ENCODE measurements around the gene TP53I3.

The TP53I3 gene, protein sequence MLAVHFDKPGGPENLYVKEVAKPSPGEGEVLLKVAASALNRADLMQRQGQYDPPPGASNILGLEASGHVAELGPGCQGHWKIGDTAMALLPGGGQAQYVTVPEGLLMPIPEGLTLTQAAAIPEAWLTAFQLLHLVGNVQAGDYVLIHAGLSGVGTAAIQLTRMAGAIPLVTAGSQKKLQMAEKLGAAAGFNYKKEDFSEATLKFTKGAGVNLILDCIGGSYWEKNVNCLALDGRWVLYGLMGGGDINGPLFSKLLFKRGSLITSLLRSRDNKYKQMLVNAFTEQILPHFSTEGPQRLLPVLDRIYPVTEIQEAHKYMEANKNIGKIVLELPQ

DNA sequence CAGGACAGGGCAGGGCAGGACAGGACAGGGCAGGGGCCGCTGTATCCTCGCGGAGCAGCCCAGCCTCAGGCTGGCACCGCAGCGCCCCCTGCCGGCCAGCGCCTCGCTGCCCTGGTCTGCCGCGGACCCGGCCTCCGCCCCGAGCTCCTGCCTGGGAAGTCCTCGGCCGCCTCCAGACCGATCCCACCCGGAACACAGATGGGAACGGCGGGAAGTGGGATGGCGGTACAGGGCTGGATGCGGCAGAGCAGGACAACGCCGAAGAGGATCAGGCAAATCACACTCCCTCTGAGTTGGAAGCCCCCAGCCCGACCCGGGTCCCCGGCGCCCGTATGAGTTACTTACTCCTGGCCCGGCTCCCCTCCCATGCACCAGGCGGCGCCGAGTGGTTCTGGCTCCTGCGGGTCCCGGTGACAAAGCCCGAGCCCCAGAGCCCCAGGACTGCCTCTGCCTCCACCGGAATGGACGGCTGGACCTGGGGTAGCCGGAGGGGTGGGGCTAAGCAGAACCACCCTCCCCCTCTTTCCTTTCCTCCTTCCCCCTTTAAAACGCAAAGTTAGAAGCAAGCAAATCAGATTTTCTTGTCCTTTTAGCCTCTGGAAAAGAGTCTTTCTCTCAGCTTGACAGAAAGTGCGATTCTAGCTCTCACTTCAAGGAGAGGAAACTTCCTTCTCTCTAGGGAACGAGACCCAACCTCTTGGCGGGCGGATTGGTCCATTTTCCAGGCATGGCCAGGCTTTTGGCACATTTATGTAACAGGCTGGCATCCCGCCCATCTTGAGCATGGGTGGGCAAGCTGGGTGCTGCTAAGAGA lies at the start of gene TP53I3:
Gene TP53I3 (minus strand): TSS at position 449 of the 814 bp plus-strand sequence. CDS start 508 bp downstream, outside the sequence.
- no peak for TF ChIP-seq JUND (IDR thresholded peaks at IDR 0.05; ENCODE audit: low read depth)
- peak; percentile 61 to 89 for DNase-seq (ENCODE audit: low read depth in 1 of 2, low spot score in 1 of 2)
- in situ Hi-C loops (cut with HindIII; ENCODE audit: low pct_unique_long_range_greater_than_20kb, low sequenced_read_pairs): no loop called here

DNA sequence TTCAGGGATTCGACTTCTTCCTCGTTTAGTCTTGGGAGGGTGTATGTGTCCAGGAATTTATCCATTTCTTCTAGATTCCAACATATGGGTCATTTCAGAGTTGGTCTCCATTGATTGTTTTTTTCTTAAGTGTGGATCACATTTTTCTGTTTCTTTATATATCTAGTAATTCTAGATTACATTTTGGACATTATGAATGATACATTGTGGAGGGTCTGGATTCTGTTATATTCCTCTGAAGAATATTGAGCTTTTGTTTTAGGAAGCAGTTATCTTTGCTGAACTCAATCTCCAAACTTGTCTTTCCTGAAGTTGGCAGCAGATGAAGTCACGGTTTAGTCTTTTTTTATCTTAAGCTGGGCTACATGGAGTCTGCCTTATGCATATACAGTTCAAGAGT lies 47.9 kb upstream of the TP53I3 start:
- in situ Hi-C loops (cut with HindIII; ENCODE audit: low pct_unique_long_range_greater_than_20kb, low sequenced_read_pairs): no loop called here
- no peak for TF ChIP-seq JUND (IDR thresholded peaks at IDR 0.05; ENCODE audit: low read depth)
- DNase-seq (ENCODE audit: low read depth in 1 of 2, low spot score in 1 of 2): no peak

DNA sequence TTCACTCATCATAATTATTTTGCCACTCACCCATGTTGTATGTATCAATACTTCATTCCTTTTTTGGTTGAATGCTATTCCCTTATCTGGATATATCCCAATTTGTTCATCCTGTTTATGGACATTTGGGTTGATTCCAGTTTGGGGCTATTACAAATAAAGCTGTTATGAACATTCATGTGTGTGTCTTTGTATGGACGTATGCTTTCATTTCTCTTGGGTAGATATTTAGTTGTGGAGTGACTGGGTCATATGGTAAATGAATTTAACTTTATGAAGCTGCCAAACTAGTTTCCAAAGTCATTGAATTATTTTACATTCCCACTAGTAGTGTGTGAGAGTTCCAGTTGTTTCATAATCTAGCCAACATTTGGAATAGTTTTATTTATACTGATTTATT lies 41.3 kb upstream of the TP53I3 start:
- no peak for TF ChIP-seq JUND (IDR thresholded peaks at IDR 0.05; ENCODE audit: low read depth)
- no peak for DNase-seq (ENCODE audit: low read depth in 1 of 2, low spot score in 1 of 2)

DNA sequence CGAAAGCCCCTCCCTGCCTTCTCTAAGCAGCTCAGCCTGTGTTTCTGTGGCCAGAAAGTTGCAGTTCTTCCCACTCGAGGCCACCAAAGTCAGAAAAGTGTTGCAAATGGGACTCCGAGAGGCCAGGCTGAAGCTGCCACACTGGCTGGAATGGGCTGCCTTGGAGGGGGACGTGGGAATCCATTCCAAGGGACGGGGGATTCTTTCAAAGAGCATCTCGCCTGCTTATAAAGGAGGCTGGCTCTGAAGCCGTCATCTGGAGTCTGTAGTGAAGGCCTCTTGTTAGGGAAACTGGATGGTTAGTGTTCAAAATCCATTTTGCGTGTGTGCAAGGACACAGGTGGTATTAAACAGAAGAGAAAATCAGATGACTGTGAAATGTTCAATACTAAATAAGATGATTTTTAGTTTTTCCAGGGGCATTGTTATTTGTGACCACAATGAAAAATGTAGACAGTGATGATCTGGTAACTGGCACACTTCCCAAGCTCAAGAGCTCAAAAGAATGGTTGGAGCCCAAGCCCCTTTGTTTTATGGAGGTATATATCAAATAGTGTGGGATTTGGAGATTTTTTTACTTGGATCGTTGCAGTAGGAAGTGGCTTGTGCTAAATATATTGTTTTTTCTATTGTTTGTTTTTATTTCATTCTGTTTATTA lies 39.4 kb upstream of the TP53I3 start:
- in situ Hi-C loops (cut with HindIII; ENCODE audit: low pct_unique_long_range_greater_than_20kb, low sequenced_read_pairs): no loop called here
- DNase-seq (ENCODE audit: low read depth in 1 of 2, low spot score in 1 of 2): peak in 1 of 2 experiments; percentile 7
- TF ChIP-seq JUND (IDR thresholded peaks at IDR 0.05; ENCODE audit: low read depth): no peak

More for the DNA sequence above, 41.3 kb upstream of the TP53I3 start:
- in situ Hi-C loops (cut with HindIII; ENCODE audit: low pct_unique_long_range_greater_than_20kb, low sequenced_read_pairs): no loop called here

DNA sequence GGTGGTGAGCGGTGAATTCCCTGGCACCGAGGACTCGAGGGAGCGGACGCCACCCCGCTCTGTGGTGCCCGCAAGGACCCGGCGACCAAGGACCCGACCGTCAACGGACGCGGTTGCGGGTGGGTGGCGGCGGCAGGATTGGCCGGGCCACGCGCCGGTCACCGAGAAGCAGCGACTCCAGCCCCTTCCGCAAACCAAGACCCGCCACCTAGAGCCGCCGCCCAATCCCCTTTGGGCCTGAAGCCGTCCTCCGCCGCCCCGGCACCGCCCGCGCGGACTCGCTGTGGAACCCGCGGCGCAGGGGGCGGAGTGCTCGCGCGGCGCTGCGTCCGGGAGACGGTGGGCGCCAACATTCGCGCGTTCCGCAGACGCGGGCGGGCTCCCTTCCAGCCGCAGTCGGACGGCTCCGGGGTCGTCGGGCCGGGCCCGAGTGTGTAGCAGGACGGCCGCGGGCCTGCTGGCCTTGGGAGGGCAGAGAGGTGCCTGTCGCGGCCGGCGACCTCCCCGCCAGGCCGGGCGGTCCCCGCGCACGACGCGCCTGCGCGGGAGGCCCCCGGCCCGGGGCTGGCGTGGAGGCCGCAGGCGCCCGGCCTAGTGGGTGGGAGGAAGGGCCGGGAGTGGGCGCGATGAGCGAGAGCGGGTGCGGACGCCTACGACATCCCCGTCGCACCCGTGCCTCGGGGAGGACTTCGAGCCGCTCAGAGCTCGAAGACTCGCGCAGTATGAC lies 38.7 kb upstream of the TP53I3 start, which contains the start of the genes FAM228B and PFN4:
Gene FAM228B (plus strand): TSS at position 275 of the 727 bp plus-strand sequence. CDS start 893 bp downstream, outside the sequence.
Gene PFN4 (minus strand): TSS at position 140 of the 727 bp plus-strand sequence. CDS start 799 bp downstream, outside the sequence.
- in situ Hi-C loops (cut with HindIII; ENCODE audit: low pct_unique_long_range_greater_than_20kb, low sequenced_read_pairs): no loop called here
- peak; percentile 89 to 92 for DNase-seq (ENCODE audit: low read depth in 1 of 2, low spot score in 1 of 2)
- TF ChIP-seq JUND (IDR thresholded peaks at IDR 0.05; ENCODE audit: low read depth): no peak

DNA sequence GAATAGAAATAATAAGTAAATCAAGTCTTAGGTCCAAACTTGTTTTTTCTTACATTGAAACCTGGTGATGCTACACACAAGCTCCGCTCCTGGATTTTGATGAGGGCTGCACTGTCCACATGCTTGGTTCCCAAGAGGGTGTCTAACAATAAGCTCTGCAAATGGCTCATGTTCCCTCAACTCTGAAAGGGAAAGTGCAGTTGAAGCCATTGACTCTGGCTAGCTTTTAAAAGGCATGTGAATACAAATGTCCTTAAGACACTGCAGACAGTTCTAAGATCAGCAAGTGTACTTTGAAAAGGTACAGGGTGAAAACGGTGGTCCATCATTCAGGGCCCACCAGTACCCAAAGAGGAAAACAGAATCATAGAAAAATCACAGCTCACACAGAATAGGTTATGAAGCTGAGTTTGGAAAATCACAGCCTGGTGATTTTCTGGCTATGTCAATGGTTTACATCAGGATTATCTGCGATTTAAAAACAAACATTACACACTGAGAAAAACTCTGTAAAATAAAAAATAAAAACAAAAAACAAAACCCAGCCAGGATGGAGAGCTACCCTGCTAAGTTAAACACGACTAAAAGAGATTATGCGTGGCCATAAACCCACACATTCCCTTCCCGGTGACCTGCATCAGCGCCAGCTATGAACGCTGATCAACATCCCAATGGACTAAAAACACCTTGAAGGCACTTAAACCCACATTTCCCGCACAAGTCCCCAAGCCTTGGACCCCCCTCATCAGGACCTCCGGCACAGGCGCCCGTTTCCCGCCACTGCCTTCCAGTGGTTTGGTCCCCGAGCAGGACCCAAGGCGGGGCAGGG lies 37.9 kb upstream of the TP53I3 start:
- in situ Hi-C loops (cut with HindIII; ENCODE audit: low pct_unique_long_range_greater_than_20kb, low sequenced_read_pairs): no loop called here
- no peak for DNase-seq (ENCODE audit: low read depth in 1 of 2, low spot score in 1 of 2)
- no peak for TF ChIP-seq JUND (IDR thresholded peaks at IDR 0.05; ENCODE audit: low read depth)

DNA sequence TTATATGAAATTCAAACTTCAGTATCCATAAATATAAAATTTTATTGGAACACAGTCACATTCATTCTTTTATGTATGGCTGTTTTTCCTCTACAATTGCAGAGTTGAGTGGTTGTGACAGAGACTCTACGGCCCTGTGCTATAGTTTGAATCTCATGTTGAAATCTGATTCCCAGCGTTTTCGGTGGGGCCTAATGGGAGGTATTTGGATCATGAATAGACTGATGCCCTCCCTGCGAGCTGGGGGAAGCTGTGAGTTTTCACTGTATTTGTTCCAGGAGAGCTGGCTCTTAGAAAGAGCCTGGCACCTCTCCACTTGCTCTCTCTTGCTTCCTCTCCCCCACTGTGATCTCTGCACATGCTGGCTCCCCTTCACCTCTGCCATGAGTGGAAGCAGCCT lies 36.8 kb upstream of the TP53I3 start:
- TF ChIP-seq JUND (IDR thresholded peaks at IDR 0.05; ENCODE audit: low read depth): no peak
- in situ Hi-C loops (cut with HindIII; ENCODE audit: low pct_unique_long_range_greater_than_20kb, low sequenced_read_pairs): no loop called here

DNA sequence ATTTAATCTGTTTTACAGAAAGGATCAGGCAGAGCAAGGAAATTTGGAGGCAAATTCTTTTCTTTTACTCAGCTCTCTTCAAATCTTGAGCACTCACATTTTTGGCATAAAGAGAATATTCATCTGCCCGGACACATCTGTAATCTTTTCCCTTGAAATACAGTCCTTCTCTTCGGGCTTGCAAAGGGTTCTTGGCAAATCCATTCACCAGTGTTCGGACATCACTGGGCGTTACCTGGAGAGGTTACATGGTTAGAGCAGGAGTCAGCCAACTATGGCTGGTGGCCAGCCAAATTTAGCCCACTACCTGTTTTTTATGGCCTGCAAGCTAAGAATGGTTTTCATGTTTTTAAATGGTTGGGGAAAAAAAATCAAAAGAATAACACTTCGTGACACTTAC lies 36.4 kb upstream of the TP53I3 start:
- DNase-seq (ENCODE audit: low read depth in 1 of 2, low spot score in 1 of 2): no peak
- no peak for TF ChIP-seq JUND (IDR thresholded peaks at IDR 0.05; ENCODE audit: low read depth)
- in situ Hi-C loops (cut with HindIII; ENCODE audit: low pct_unique_long_range_greater_than_20kb, low sequenced_read_pairs): no loop called here

More for the DNA sequence above, 36.8 kb upstream of the TP53I3 start:
- no peak for DNase-seq (ENCODE audit: low read depth in 1 of 2, low spot score in 1 of 2)

DNA sequence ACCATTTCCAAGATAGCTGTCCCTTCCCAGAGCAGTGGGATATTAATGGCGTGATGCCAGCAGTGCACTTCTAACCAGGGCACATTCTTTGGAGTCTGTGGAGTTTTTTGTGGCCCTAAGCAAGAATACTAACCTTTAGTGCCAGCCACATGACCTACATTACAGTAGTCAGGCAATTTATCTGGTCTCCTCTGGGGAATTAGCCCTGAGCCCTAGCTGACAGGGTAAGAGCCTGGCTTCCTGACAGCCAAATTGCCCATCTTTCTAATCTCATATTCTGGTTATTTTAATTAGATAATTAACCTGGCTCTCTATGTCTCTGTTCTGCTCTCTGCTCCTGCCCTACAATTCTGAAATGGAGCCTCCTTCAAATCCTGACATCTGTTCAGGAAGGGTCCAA lies 33.3 kb upstream of the TP53I3 start:
- no peak for DNase-seq (ENCODE audit: low read depth in 1 of 2, low spot score in 1 of 2)
- in situ Hi-C loops (cut with HindIII; ENCODE audit: low pct_unique_long_range_greater_than_20kb, low sequenced_read_pairs): no loop called here
- TF ChIP-seq JUND (IDR thresholded peaks at IDR 0.05; ENCODE audit: low read depth): no peak

DNA sequence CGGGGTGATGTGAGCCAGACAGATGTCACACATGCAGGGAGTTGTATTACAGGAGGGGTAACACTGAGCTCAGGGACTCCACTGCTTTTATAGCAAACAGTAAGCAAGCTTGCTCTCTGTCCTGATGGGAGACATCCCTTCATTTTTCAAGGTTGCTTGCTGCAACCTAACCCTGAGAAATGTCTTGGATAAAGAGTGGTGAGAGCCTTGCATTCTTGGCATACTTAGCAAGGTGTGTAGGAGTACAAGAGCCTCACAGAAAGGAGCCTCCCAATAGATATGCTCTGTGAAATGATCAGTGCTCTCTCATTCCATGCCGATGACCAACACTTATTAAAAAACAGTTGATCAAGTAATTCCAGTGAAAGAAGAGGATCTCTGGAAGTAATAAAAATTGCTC lies 30.4 kb upstream of the TP53I3 start:
- no peak for DNase-seq (ENCODE audit: low read depth in 1 of 2, low spot score in 1 of 2)
- in situ Hi-C loops (cut with HindIII; ENCODE audit: low pct_unique_long_range_greater_than_20kb, low sequenced_read_pairs): no loop called here

DNA sequence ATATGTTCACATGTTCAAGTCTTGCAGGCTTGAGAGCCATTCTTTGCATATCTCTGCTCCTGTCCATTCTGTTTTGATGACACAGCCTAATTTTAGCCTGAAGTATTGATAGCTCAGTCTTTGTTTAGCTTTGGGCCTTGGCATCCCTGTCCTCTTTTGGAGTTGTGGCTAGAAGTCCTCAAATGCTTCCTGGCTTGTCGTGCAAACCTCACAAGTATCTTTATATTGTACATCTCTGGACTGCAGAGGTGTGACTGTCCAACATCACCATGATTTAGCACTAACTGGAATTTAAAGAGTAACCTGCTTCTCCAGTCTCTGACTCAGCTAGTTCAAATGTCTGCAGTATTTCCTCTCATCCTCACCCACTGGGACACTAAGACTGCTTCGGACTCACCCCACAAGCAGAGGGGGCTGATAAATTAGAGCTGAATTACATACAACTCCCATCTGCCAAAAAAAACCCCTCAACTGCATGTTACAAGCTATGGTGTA lies 26.8 kb upstream of the TP53I3 start:
- no peak for TF ChIP-seq JUND (IDR thresholded peaks at IDR 0.05; ENCODE audit: low read depth)
- in situ Hi-C loops (cut with HindIII; ENCODE audit: low pct_unique_long_range_greater_than_20kb, low sequenced_read_pairs): no loop called here
- DNase-seq (ENCODE audit: low read depth in 1 of 2, low spot score in 1 of 2): peak in 1 of 2 experiments; percentile 13

More for the DNA sequence above, 30.4 kb upstream of the TP53I3 start:
- TF ChIP-seq JUND (IDR thresholded peaks at IDR 0.05; ENCODE audit: low read depth): no peak

All from T47D (cell line).